B cell (primary cell): ENCODE results near the gene PDE4B.

ENCODE experiments used
- CTCF ChIP-seq: fragments of 200-600 bp; IDR thresholded peaks from one replicate; pipeline ENCODE4 v1.8.0; 2022; ENCODE audit warnings: antibody characterized with exemption, mild to moderate bottlenecking
- EZH2 ChIP-seq: IDR thresholded peaks from 2 replicates; pipeline ENCODE4 v1.6.1; 2012; ENCODE audit warnings: borderline replicate concordance, low read depth, mild to moderate bottlenecking, moderate library complexity, low read length; ENCODE audit not compliant: insufficient read depth, poor library complexity, severe bottlenecking

- TF ChIP-seq EZH2, result no peak
- no peak for TF ChIP-seq CTCF
Observed at GRCh38 chr1:66251546-66251945, 458.9 kb downstream of the PDE4B start.
